RWPE1 (cell line): ENCODE data around the gene BIRC5.
A peak's percentile ranks its signal among the peaks of the same experiment; 100 is the strongest.
"Not testable (repeated sequence)": the region's sequence is repeated elsewhere in the genome, so short reads cannot be mapped to it uniquely, and the experiment has no call there.

Experiments
- CTCF ChIA-PET: fragments of 350-600 bp; sonication (Branson Sonifier 250); formaldehyde crosslinking; extraction: SDS; loops from one replicate; lab custom pipeline; 2021; lab: Yijun Ruan, JAX
- POLR2A ChIA-PET: fragments of 400-600 bp; formaldehyde crosslinking; extraction: SDS; loops from one replicate; lab custom pipeline; 2020; ENCODE audit warnings: antibody characterized with exemption; ENCODE audit not compliant: low non-redundant PET; lab: Yijun Ruan, JAX
- DNase-seq: peaks from one replicate; pipeline ENCODE4 v3.0.0; 2012; ENCODE audit warnings: low spot score
- H3K27ac ChIP-seq: fragments of 450-650 bp; 2 replicates; pipeline ENCODE4 v1.5.1; 2017
- CTCF ChIP-seq: fragments of 450-650 bp; conservative IDR thresholded peaks from 2 replicates; pipeline ENCODE4 v1.5.1; 2017; ENCODE audit warnings: low read depth, mild to moderate bottlenecking

The BIRC5 gene

DNA sequence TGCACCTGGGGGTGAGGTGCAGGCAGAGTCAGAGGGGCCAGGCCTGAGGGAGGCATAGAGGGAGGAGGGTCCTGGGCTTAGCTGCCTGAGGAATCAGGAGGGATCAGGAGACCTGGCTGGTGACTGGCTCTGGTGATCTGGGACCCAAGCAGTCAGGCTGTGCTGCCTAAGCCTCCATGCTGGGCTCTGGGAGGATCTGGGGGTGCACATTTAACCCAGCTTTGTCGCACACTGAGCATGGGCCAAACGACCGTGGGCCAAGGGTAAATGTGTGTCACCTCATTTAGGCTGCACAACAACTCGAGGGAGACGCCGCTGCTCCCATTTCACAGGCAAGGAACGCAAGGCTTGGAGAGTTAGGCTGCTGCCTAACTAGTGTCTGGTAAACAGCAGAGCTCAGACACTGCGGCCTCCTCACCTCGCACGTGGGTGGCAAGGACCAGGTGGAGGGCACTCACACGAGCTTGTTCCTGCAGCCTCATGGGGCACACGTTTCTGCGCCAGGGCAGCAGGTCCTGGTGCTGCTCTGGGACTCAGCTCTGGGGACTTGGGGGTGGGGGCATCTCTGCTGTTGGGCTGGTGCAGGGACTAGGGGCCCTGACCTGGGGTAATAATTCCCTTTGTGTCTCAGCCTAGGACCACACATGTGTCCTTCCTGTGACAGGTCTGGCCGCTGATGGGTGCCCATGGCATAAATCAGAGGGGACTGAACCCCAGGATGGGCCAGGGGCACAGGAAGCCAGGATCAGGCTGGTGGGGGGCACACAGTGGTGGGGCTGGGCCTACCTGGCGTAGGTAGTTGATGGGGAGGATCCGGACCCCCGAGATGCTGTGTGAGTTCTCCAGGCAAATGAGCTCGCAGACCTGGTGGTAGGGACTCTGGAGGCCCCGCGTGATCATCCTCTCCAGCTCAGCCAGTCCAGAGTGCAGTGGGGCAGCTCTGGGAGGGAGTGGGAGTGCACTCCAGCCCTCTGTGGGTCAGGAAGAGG, 36.1 kb downstream of the BIRC5 start:
- TF ChIP-seq CTCF, result no peak
- no peak overlapping the region for H3K27ac ChIP-seq
- DNase-seq, result no peak
- POLR2A ChIA-PET, result interaction anchor here (0.5 kb wide), 1 partner anchor 30 kb away, joined by 3 read pairs; no protein-coding TSS in a partner anchor
- CTCF ChIA-PET, result interaction anchor here (0.5 to 2.3 kb wide), 30 partner anchors 7 to 818 kb away, joined by 3 to 14 read pairs (median 4); partner anchors contain the start of gene TK1

GRCh38 chr17:78250891-78251772, 37.1 kb downstream of the BIRC5 start:
- peak overlapping the region; percentile 38 for H3K27ac ChIP-seq
- ChIA-PET POLR2A (interaction anchor here (0.5 kb wide), 2 partner anchors 31 to 41 kb away, joined by 3 to 4 read pairs; no protein-coding TSS in a partner anchor), CTCF (interaction anchor here (0.5 to 2.3 kb wide), 37 partner anchors 8 to 530 kb away, joined by 3 to 14 read pairs (median 4); no protein-coding TSS in a partner anchor)
- peak; percentile 100 for TF ChIP-seq CTCF
- peak; percentile 94 for DNase-seq

DNA sequence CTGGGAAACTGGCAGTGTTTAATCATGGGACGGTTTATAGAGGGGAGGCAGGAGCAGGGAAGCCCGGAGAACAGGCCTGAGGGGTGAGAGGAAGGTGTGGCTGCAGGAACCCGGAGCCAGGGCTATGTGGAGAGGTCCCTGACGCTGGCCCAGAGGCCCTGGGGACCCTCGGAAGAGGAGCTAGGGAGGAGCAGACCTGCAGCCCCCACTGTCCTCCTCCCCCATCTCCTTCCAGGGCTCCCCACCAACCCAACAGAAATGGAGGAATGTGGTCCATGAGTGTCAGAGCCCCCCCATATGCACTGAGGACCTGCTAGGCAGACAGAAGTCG, 37.7 kb downstream of the BIRC5 start:
- DNase-seq, result no peak
- ChIA-PET CTCF (interaction anchor here (0.6 to 2.3 kb wide), 17 partner anchors 10 to 172 kb away, joined by 3 to 14 read pairs (median 5); no protein-coding TSS in a partner anchor), POLR2A (no interaction called here)
- H3K27ac ChIP-seq, result peak overlapping the region; percentile 38
- TF ChIP-seq CTCF, result no peak

DNA sequence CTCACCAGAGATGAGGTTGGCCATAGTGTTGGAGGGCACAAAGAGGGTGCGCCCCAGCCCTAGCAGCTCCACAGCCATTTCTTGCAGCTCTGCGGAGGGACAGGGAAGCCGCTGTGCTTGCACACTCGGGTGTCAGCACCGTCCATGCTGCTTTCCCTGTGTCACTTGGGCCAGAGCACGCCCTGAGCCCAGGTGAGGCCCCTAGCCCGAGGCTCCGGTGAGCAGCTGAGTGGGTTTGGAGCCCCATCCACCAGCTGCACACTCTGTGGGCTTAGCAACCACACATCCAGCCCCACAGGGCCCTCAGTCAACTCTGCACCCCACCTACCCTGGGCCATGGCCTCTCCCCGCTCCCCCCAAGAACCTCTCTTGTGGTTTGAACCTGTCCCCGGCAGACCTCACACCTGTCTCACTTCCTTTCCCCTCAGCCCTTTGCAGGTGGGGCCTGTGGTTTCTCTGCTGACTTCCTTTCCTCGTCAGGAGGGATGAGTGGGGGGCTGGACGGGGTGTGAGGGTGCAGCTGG, 38.1 kb downstream of the BIRC5 start:
- TF ChIP-seq CTCF, result no peak
- POLR2A ChIA-PET, result no interaction called here
- CTCF ChIA-PET, result interaction anchor here (0.7 to 2.0 kb wide), 7 partner anchors 10 to 170 kb away, joined by 3 to 12 read pairs (median 3); no protein-coding TSS in a partner anchor
- H3K27ac ChIP-seq, result no peak overlapping the region
- no peak for DNase-seq

- ChIA-PET CTCF (interaction anchor here (0.7 to 1.7 kb wide), 2 partner anchors 84 to 168 kb away, joined by 3 to 7 read pairs (median 4); no protein-coding TSS in a partner anchor), POLR2A (no interaction called here)
- H3K27ac ChIP-seq, result no peak overlapping the region
- DNase-seq, result no peak
- TF ChIP-seq CTCF, result no peak
Measured at GRCh38 chr17:78252701-78253635, 38.9 kb downstream of the BIRC5 start.

DNA sequence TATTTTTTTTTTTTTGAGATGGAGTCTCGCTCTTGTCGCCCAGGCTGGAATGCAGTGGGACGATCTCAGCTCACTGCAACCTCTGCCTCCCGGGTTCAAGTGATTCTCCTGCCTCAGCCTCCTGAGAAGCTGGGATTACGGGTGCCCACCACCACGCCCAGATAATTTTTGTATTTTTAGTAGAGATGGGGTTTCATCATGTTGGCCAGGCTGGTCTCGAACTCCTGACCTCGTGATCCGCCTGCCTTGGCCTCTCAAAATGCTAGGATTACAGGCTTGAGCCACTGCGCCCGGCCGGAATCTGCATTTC, 39.5 kb downstream of the BIRC5 start:
- POLR2A ChIA-PET, DNase-seq: not testable (repeated sequence)
- CTCF ChIA-PET, result interaction anchor here (1.7 kb wide), 1 partner anchor 169 kb away, joined by 7 read pairs; no protein-coding TSS in a partner anchor
- H3K27ac ChIP-seq, result peak overlapping the region; percentile 73
